Thyroid gland (tissue), 4 donors: ENCODE results near the gene BTN1A1. TPM values are rescaled to one million over a fixed set of nuclear protein-coding genes. Genes with fewer than 3 reads are reported as not detected.
A peak's percentile ranks its signal among the peaks of the same experiment; 100 is the strongest.
"Not testable (repeated sequence)": the region's sequence is repeated elsewhere in the genome, so short reads cannot be mapped to it uniquely, and the experiment has no call there.

Experiments used
- DNase-seq, 2 donors: peaks; one replicate each; pipeline ENCODE4 v3.0.0-alpha.2; 2019
- H3K27ac ChIP-seq, 3 donors: fragments of 200-600 bp; sonication (generic); 1 replicate in 2 of 3; 2 replicates in 1 of 3; pipeline ENCODE4 v1.5.1; 2016 to 2019; ENCODE audit warnings: mild to moderate bottlenecking in 1 of 3, moderate library complexity in 1 of 3
- H3K27me3 ChIP-seq: fragments of 200-600 bp; sonication (generic); one replicate; pipeline ENCODE4 v1.5.1; 2019
- H3K36me3 ChIP-seq, 2 donors: fragments of 200-600 bp; sonication (generic); one replicate each; pipeline ENCODE4 v1.5.1; 2016 to 2019
- H3K4me1 ChIP-seq, 2 donors: fragments of 200-600 bp; sonication (generic); one replicate each; pipeline ENCODE4 v1.5.1; 2017 to 2019
- H3K4me3 ChIP-seq, 3 donors: fragments of 200-600 bp; sonication (generic); replicated peaks in 1 of 3; 1 replicate in 2 of 3; 2 replicates in 1 of 3; pipeline ENCODE4 v1.5.1; 2016; ENCODE audit warnings: mild to moderate bottlenecking in 1 of 3
- H3K9me3 ChIP-seq: fragments of 200-600 bp; sonication (generic); one replicate; pipeline ENCODE4 v1.5.1; 2017
- CTCF ChIP-seq, 6 experiments: fragments of 200-600 bp in 3 of 6; fragments of 450-650 bp in 3 of 6; sonication (generic) in 3 of 6; IDR thresholded peaks; one replicate each; pipeline ENCODE4 v1.5.1; 2016 to 2019; ENCODE audit warnings: antibody characterized with exemption in 6 of 6, mild to moderate bottlenecking in 2 of 6, inconsistent platforms in 1 of 6, moderate library complexity in 1 of 6
- POLR2A ChIP-seq, 2 donors: fragments of 450-650 bp; IDR thresholded peaks; one replicate each; pipeline ENCODE4 v1.6.1; 2017; ENCODE audit warnings: antibody characterized with exemption in 2 of 2, mild to moderate bottlenecking in 2 of 2, moderate library complexity in 1 of 2
- WGBS, 2 donors: methylation state at CpG; one replicate each; pipeline ENCODE4 v1.1.5; 2017; 5-methylcytosine and 5-hydroxymethylcytosine counted together
- intact Hi-C: fragments of 100-400 bp; cut with DNase I; formaldehyde crosslinking; loops from one replicate; pipeline ENCODE4 v1.15.1; 2023
- total RNA-seq, 4 donors: library from RNA; depleted of rRNA; stranded (reverse); fragments of >200 nt; gene quantifications; one replicate each; pipeline ENCODE4 v1.2.3, GENCODE V29; 2016

The BTN1A1 gene
- total RNA-seq, 4 donors from 2014 or later, result not detected

GRCh38 chr6:26457806-26458688 lies 42.1 kb upstream of the BTN1A1 start, which contains the start of gene BTN2A1:
TSS of gene BTN2A1 (plus strand) at chr6:26457955. CDS start at chr6:26458637, 682 bp downstream.
- TF ChIP-seq CTCF (IDR thresholded peaks at IDR 0.05) (no peak), POLR2A (IDR thresholded peaks at IDR 0.05) (peak in 1 of 2 donors; percentile 59)
- Histone ChIP-seq H3K4me3 (peak within 1 kb of the TSS; percentile 76 to 88 (median 87)), H3K9me3 (no peaks in the 10 kb centered on the region), H3K27me3 (no peaks in the 10 kb centered on the region), H3K4me1 (peaks cover 16 to 33% of the 10 kb centered on the region in 2 donors), H3K36me3 (peaks cover under 1 to 6% of the 10 kb centered on the region in 2 donors), H3K27ac (peak within 1 kb of the TSS; percentile 93 to 96 (median 95))
- peak; percentile 79 to 83 for DNase-seq
- intact Hi-C loops, result no loop called here
- 1% methylated on average over 30 to 31 of the region's 31 CpGs for WGBS, 2 donors

- DNase-seq, result no peak
- H3K9me3 ChIP-seq, result no peaks in the 10 kb centered on the region
- peaks cover 13 to 17% of the 10 kb centered on the region in 2 donors for H3K36me3 ChIP-seq
- WGBS, 2 donors, result 88 to 91% methylated on average over 15 to 16 of the region's 16 CpGs
- H3K27ac ChIP-seq, result no peak overlapping the region
- intact Hi-C loops, result no loop called here
- H3K4me3 ChIP-seq, result peak overlapping the region in 1 of 3 donors; percentile 5
- H3K4me1 ChIP-seq, result peaks cover 16 to 33% of the 10 kb centered on the region in 2 donors
- no peaks in the 10 kb centered on the region for H3K27me3 ChIP-seq
- no peak for TF ChIP-seq POLR2A (IDR thresholded peaks at IDR 0.05)
- TF ChIP-seq CTCF (IDR thresholded peaks at IDR 0.05), result no peak
Measured at GRCh38 chr6:26459023-26459810, 40.9 kb upstream of the BTN1A1 start.

DNA sequence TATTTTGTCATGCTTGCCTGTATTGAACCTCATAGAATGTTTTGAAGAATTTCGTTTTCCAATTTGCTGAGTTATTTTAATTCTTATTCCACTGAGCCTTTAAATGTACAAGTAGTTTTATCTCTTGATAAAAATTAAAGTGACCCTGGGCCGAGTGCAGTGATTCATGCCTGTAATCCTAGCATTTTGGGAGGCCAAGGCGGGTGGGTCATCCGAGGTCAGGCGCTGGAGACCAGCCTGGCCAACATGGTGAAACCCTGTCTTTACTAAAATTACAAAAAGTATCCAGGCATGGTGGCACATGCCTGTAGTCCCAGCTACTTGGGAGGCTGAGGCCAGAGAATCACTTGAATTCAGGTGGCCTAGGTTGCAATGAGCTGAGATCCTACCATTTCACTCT lies 38.8 kb upstream of the BTN1A1 start:
- 78 to 81% methylated on average over 5 of the region's 5 CpGs for WGBS, 2 donors

DNA sequence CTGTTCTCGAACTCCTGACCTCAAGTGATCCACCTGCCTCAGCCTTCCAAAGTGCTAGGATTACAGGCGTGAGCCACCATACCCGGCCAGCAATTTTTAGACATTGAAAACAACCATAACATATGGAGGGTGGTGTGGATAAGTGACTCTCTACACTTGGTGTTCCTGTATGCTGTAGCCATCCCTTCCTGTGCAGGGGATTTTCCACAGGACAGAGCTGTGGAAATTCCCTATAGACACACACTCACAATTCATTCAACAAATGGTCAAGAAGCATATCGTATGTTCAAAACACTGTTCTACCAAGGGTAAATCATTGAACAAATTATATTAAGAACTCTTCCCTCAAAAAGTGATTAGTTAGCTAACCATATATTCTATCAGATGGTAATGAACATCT lies 36.1 kb upstream of the BTN1A1 start:
- H3K27me3 ChIP-seq, result no peaks in the 10 kb centered on the region
- peaks cover 58 to 60% of the 10 kb centered on the region in 2 donors for H3K36me3 ChIP-seq
- no peak overlapping the region for H3K27ac ChIP-seq
- H3K9me3 ChIP-seq, result no peaks in the 10 kb centered on the region
- DNase-seq, result no peak
- intact Hi-C loops, result no loop called here
- peaks cover 9 to 25% of the 10 kb centered on the region in 2 donors for H3K4me1 ChIP-seq
- no peak overlapping the region for H3K4me3 ChIP-seq
- 95 to 96% methylated on average over 4 of the region's 4 CpGs for WGBS, 2 donors
- no peak for TF ChIP-seq POLR2A (IDR thresholded peaks at IDR 0.05)
- no peak for TF ChIP-seq CTCF (IDR thresholded peaks at IDR 0.05)

More for the DNA sequence above, 38.8 kb upstream of the BTN1A1 start:
- DNase-seq, H3K9me3 ChIP-seq, H3K4me3 ChIP-seq, H3K27ac ChIP-seq, intact Hi-C loops, H3K27me3 ChIP-seq: not testable (repeated sequence)
- Histone ChIP-seq H3K36me3 (peaks cover 34 to 37% of the 10 kb centered on the region in 2 donors), H3K4me1 (peaks cover 16 to 33% of the 10 kb centered on the region in 2 donors)

DNA sequence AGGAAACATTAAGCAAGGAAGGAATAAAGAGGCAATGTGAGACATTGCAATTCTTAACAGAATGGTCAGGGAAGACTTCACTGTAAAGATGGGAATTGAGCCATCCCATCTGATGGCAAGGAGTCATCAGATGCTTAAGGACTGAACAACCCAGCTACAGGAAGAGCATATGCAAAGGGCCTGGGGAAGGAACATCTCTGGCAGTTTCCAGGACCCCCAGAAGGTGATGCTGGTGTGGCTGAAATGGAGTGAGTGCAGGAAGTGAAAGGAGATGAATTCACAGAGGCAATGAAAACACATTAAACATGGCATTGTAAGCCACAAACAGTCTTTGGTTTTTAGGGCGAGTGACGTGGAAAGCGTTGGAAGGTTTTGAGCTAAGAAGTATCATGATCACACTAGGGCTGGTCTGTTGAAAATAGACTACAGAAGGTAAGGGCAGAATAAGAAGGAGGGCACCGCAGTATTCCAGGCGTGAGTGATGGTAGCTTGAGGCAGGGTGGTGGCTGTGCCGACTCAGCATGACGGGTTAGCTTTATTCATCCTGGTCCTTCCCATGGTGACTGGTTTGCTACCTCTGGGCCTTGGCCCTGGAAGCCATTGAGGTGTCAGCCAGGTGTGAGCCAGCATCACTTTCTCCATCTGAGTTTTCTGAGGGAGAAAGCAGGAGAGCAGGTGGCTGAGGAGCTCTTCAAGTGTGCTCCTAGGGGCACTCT lies 35.5 kb upstream of the BTN1A1 start:
- H3K27ac ChIP-seq, result no peak overlapping the region
- H3K9me3 ChIP-seq, result no peaks in the 10 kb centered on the region
- peaks cover 4 to 20% of the 10 kb centered on the region in 2 donors for H3K4me1 ChIP-seq
- peaks cover 58 to 61% of the 10 kb centered on the region in 2 donors for H3K36me3 ChIP-seq
- 95% methylated on average over 7 of the region's 7 CpGs for WGBS, 2 donors
- no peaks in the 10 kb centered on the region for H3K27me3 ChIP-seq
- intact Hi-C loops, result no loop called here
- TF ChIP-seq CTCF (IDR thresholded peaks at IDR 0.05) (no peak), POLR2A (IDR thresholded peaks at IDR 0.05) (no peak)
- no peak for DNase-seq
- H3K4me3 ChIP-seq, result no peak overlapping the region
